ENCODE data around the gene LPP. TPM values are rescaled to one million over a fixed set of nuclear protein-coding genes. Genes with fewer than 3 reads are reported as not detected.

LPP gene
- total and polyA plus RNA-seq, 2 of the 13 experiments (the other 11 are each of a cell fraction or from before 2014, with no cell fraction given), result 19.2 to 29.9 TPM

GRCh38 chr3:188839187-188839695, 685.3 kb downstream of the LPP start (continued):
- TF ChIP-seq TFDP2 (CRISPR knock-in tag; IDR thresholded peaks at IDR 0.05) (no peak; the same call in 1 of the 2 replicates), ZNF549 (CRISPR knock-in tag; IDR thresholded peaks at IDR 0.05) (no peak), NKX3-1 (CRISPR knock-in tag; IDR thresholded peaks at IDR 0.05) (peak; percentile 96), SYNCRIP (IDR thresholded peaks at IDR 0.05; ENCODE audit: insufficient read depth, low read depth, low read length) (no peak), ZBTB44 (CRISPR knock-in tag; IDR thresholded peaks at IDR 0.05) (no peak), POGZ (CRISPR knock-in tag; IDR thresholded peaks at IDR 0.05) (peak; percentile 96), PAXIP1 (CRISPR knock-in tag; conservative IDR thresholded peaks at IDR 0.05) (peak; percentile 93), ZNF362 (CRISPR knock-in tag; IDR thresholded peaks at IDR 0.05; ENCODE audit: borderline replicate concordance) (no peak), HBP1 (CRISPR knock-in tag; IDR thresholded peaks at IDR 0.05; ENCODE audit: low read depth) (no peak), MBNL3 (CRISPR knock-in tag; conservative IDR thresholded peaks at IDR 0.05) (no peak), ZNF263 (CRISPR knock-in tag; IDR thresholded peaks at IDR 0.05) (no peak), ZFP36L1 (CRISPR knock-in tag; IDR thresholded peaks at IDR 0.05) (peak; percentile 89; the same call in 1 of the 2 replicates), NR2F2 (IDR thresholded peaks at IDR 0.05; ENCODE audit: borderline replicate concordance, low read depth) (peak; percentile 80; the same call in 1 of the 2 replicates), HNF4G (IDR thresholded peaks at IDR 0.05; ENCODE audit: borderline replicate concordance, low read depth, low read length) (peak; percentile 18; the same call in 1 of the 2 replicates), HNF4G (CRISPR knock-in tag; IDR thresholded peaks at IDR 0.05; ENCODE audit: borderline replicate concordance, low read depth) (peak; percentile 55; the same call in 1 of the 2 replicates), TCF7 (IDR thresholded peaks at IDR 0.05; ENCODE audit: low read depth) (peak; percentile 88), PLRG1 (conservative IDR thresholded peaks at IDR 0.05) (no peak), MIER2 (CRISPR knock-in tag; IDR thresholded peaks at IDR 0.05) (peak; percentile 42; the same call in 1 of the 2 replicates), HIC2 (CRISPR knock-in tag; IDR thresholded peaks at IDR 0.05; ENCODE audit: low read depth) (no peak), KDM5B (CRISPR knock-in tag; IDR thresholded peaks at IDR 0.05; ENCODE audit: borderline replicate concordance) (no peak)
